Measurements from ENCODE around the gene PLEKHM3.

- no peak for TF ChIP-seq CTCF (IDR thresholded peaks at IDR 0.05)
- TF ChIP-seq POLR2A (IDR thresholded peaks at IDR 0.05): no peak
These were observed 160.1 kb downstream of the PLEKHM3 start for GRCh38 chr2:207865210-207865609.

All from adrenal gland (tissue), 5 donors.